HepG2 (cell line): ENCODE results near the gene GPATCH11. TPM values are rescaled to one million over a fixed set of nuclear protein-coding genes. Genes with fewer than 3 reads are reported as not detected.

ENCODE experiments used
- ATAC-seq: fragments of 200-7000 bp; cut with Tn5 transposase; 3 replicates; pipeline ENCODE4 v1.9.1; 2020; ENCODE audit warnings: mild to moderate bottlenecking, moderate library complexity
- BruUV-seq: library from RNA; stranded (reverse); fragments of 400-500 nt; replicated peaks from 2 replicates; lab custom pipeline; 2021; lab: Mats Ljungman, UMichigan
- CTCF ChIA-PET: fragments of 300-600 bp; formaldehyde crosslinking; extraction: SDS; loops from one replicate; lab custom pipeline; 2021; ENCODE audit warnings: low total read pairs, inconsistent platforms, low intra/inter-chr PET ratio; lab: Yijun Ruan, JAX
- POLR2A ChIA-PET: fragments of 350-600 bp; sonication (Branson Sonifier 250); formaldehyde crosslinking; loops from one replicate; lab custom pipeline; 2020; ENCODE audit warnings: antibody characterized with exemption, inconsistent platforms; lab: Yijun Ruan, JAX
- DNase-seq: peaks from one replicate; pipeline ENCODE4 v3.0.0-alpha.2; 2015; ENCODE audit warnings: low spot score
- FAIRE-seq: peaks from 3 replicates; lab custom pipeline; 2011; peaks lifted over from hg19 to GRCh38; lab: Jason Lieb, UNC
- H2AFZ ChIP-seq: one replicate; pipeline ENCODE4 v1.6.1; 2011; ENCODE audit warnings: low read length, inconsistent platforms
- H3K27ac ChIP-seq: fragments of 300-600 bp; 3 replicates; pipeline ENCODE4 v1.8.0; 2011; ENCODE audit warnings: mixed run types, mild to moderate bottlenecking, mixed read lengths, low read length, inconsistent platforms; ENCODE audit not compliant: insufficient read depth; ENCODE audit errors: extremely low read length
- H3K27me3 ChIP-seq, 2 experiments: fragments of 200-600 bp in 1 of 2; 2 replicates in 1 of 2; 3 replicates in 1 of 2; pipeline versions ENCODE4 v1.6.0 to v1.8.0; 2011; ENCODE audit warnings: low read length in 2 of 2, mild to moderate bottlenecking in 2 of 2, moderate library complexity in 2 of 2, inconsistent platforms in 1 of 2; ENCODE audit not compliant: insufficient read depth in 2 of 2, control insufficient read depth in 1 of 2
- H3K36me3 ChIP-seq, 2 experiments: fragments of 200-600 bp in 1 of 2; replicated peaks in 1 of 2; 2 replicates in 1 of 2; 3 replicates in 1 of 2; pipeline versions ENCODE4 v1.5.1 to v1.8.0; 2011; ENCODE audit warnings: low read length in 2 of 2, inconsistent platforms in 1 of 2; ENCODE audit not compliant: insufficient read depth in 2 of 2, control insufficient read depth in 1 of 2
- H3K4me1 ChIP-seq: 2 replicates; pipeline ENCODE4 v1.5.1; 2012; ENCODE audit warnings: low read length, inconsistent platforms; ENCODE audit not compliant: insufficient read depth
- H3K4me2 ChIP-seq: 2 replicates; pipeline ENCODE4 v1.6.0; 2011; ENCODE audit warnings: low read depth, low read length, inconsistent platforms
- H3K4me3 ChIP-seq, 3 experiments: fragments of 200-600 bp in 1 of 3; sonication (generic), shearing (Covaris generic) in 1 of 3; replicated peaks in 1 of 3; 2 replicates each; pipeline ENCODE4 v1.5.1; 2011 to 2016; ENCODE audit warnings: low read length in 3 of 3, inconsistent platforms in 2 of 3, low read depth in 2 of 3, mild to moderate bottlenecking in 2 of 3, control low read depth in 1 of 3, mixed read lengths in 1 of 3; ENCODE audit not compliant: insufficient read depth in 1 of 3
- H3K79me2 ChIP-seq: one replicate; pipeline ENCODE4 v1.6.1; 2011; ENCODE audit warnings: low read length, inconsistent platforms; ENCODE audit not compliant: insufficient read depth
- H3K9ac ChIP-seq: 2 replicates; pipeline ENCODE4 v1.6.0; 2011; ENCODE audit warnings: mild to moderate bottlenecking, low read depth, low read length, inconsistent platforms; ENCODE audit not compliant: insufficient read depth
- H3K9me3 ChIP-seq: 2 replicates; pipeline ENCODE4 v1.5.1; 2012; ENCODE audit warnings: mild to moderate bottlenecking, low read length
- H4K20me1 ChIP-seq: 2 replicates; pipeline ENCODE4 v1.6.0; 2011; ENCODE audit warnings: inconsistent platforms, mild to moderate bottlenecking, low read length, moderate library complexity; ENCODE audit not compliant: insufficient read depth
- AHR ChIP-seq: IDR thresholded peaks from 2 replicates; pipeline ENCODE4 v1.6.1; 2018; ENCODE audit warnings: missing genetic modification reagents, missing compliant biosample characterization
- DDIT3 ChIP-seq: sonication (generic); formaldehyde crosslinking; IDR thresholded peaks from 2 replicates; pipeline ENCODE4 v1.4.0; 2020; ENCODE audit warnings: mild to moderate bottlenecking, missing genetic modification reagents
- LBX2 ChIP-seq: sonication (generic); formaldehyde crosslinking; IDR thresholded peaks from 2 replicates; pipeline ENCODE4 v1.5.0; 2020; ENCODE audit warnings: missing genetic modification reagents, mild to moderate bottlenecking, borderline replicate concordance
- NR0B2 ChIP-seq: sonication (generic); formaldehyde crosslinking; IDR thresholded peaks from 2 replicates; pipeline ENCODE4 v1.4.0; 2020; ENCODE audit warnings: mild to moderate bottlenecking, missing genetic modification reagents
- RBM39 ChIP-seq: fragments of 200-400 bp; formaldehyde crosslinking; IDR thresholded peaks from one replicate; pipeline ENCODE4 v1.6.1; 2018; ENCODE audit warnings: antibody characterized with exemption, mild to moderate bottlenecking, low read depth, low read length; ENCODE audit not compliant: poor library complexity, severe bottlenecking
- RELA ChIP-seq: sonication (generic); formaldehyde crosslinking; IDR thresholded peaks from 2 replicates; pipeline ENCODE4 v1.4.0; 2020; ENCODE audit warnings: missing genetic modification reagents
- SNAPC2 ChIP-seq: sonication (generic); formaldehyde crosslinking; IDR thresholded peaks from 2 replicates; pipeline ENCODE4 v1.8.1; 2022; ENCODE audit warnings: mild to moderate bottlenecking, missing genetic modification reagents
- STAT5B ChIP-seq: sonication (generic); formaldehyde crosslinking; IDR thresholded peaks from 2 replicates; pipeline ENCODE4 v1.4.0; 2020; ENCODE audit warnings: missing genetic modification reagents
- WGBS: methylation state at CpG from one replicate; pipeline ENCODE4 v1.1.6; 2017; ENCODE audit warnings: low lambda C conversion rate; 5-methylcytosine and 5-hydroxymethylcytosine counted together
- in situ Hi-C: cut with HindIII; loops from 2 replicates; pipeline ENCODE4 v1.10.0; 2017; ENCODE audit warnings: low pct_unique_long_range_greater_than_20kb; ENCODE audit not compliant: extremely low pct_ligation_motif_present
- intact Hi-C: fragments of 100-400 bp; cut with micrococcal nuclease; formaldehyde crosslinking; loops from one replicate; pipeline ENCODE4 v1.10.0; 2022; ENCODE audit not compliant: unreplicated experiment
- polyA plus RNA-seq, 8 experiments: library from polyadenylated mRNA; depleted of rRNA in 3 of 8; stranded (reverse) in 7 of 8; unstranded in 1 of 8; fragments of >200 nt; fragmentation: Illumina TruSeq in 4 of 8; extraction: Trizol in 4 of 8; gene quantifications; 2 replicates each; pipeline versions ENCODE4 v1.2.1 to v1.2.3, GENCODE V29; 2011 to 2016; ENCODE audit warnings: low read depth in 4 of 8, missing spikeins in 1 of 8, mixed read lengths in 1 of 8; ENCODE audit not compliant: insufficient read depth in 1 of 8
- total RNA-seq, 5 experiments: library from RNA; depleted of rRNA; stranded (reverse); fragments of >200 nt; fragmentation: Illumina TruSeq; extraction: Trizol; gene quantifications; 2 replicates each; pipeline ENCODE4 v1.2.3, GENCODE V29; 2016; ENCODE audit warnings: low read depth in 1 of 5
- TF ChIP-seq, protein P1 (sequence below): sonication (generic); formaldehyde crosslinking; IDR thresholded peaks from 2 replicates; pipeline ENCODE4 v1.4.0; 2020; ENCODE audit warnings: missing genetic modification reagents, borderline replicate concordance
- TF ChIP-seq, protein P2 (sequence below): sonication (generic); formaldehyde crosslinking; IDR thresholded peaks from 2 replicates; pipeline ENCODE4 v1.8.0; 2022; ENCODE audit warnings: missing genetic modification reagents, mild to moderate bottlenecking, moderate library complexity, borderline replicate concordance

Gene GPATCH11
- total and polyA plus RNA-seq, 2 of the 13 experiments (the other 11 are each of a cell fraction or from before 2014, with no cell fraction given), result 3.8 to 8.7 TPM

DNA sequence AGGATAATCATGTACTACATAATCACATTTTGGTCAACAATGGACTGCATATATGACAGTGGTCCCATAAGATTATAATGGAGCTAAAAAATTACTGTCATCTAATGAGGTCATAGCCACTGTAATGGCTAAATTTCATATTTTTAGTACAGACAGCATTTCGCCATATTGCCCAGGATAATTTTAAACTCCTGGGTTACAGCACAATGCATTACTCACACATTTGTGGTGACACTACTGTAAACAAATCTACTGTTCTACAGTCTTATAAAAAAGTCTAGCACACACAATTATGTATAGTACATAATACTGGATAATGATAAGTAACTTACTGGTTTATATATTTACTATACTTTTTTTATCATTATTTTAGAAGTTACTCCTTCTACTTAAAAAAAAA lies 59.7 kb downstream of the GPATCH11 start:
- ChIA-PET POLR2A (no interaction called here), CTCF (no interaction called here)
- H3K27me3 ChIP-seq, result no peaks in the 10 kb centered on the region
- WGBS, result 100% methylated on average over 1 of the region's 1 CpG
- BruUV-seq, result no TSS peak
- intact Hi-C loops, result no loop called here
- H4K20me1 ChIP-seq, result no peaks in the 10 kb centered on the region
- no peaks in the 10 kb centered on the region for H3K4me1 ChIP-seq
- no peaks in the 10 kb centered on the region for H3K9me3 ChIP-seq
- H2AFZ ChIP-seq, result no peak overlapping the region
- peaks cover 18 to 76% of the 10 kb centered on the region in 2 experiments for H3K36me3 ChIP-seq
- in situ Hi-C loops, result no loop called here
- peaks cover 1% of the 10 kb centered on the region for H3K79me2 ChIP-seq
- TF ChIP-seq, protein P1, sequence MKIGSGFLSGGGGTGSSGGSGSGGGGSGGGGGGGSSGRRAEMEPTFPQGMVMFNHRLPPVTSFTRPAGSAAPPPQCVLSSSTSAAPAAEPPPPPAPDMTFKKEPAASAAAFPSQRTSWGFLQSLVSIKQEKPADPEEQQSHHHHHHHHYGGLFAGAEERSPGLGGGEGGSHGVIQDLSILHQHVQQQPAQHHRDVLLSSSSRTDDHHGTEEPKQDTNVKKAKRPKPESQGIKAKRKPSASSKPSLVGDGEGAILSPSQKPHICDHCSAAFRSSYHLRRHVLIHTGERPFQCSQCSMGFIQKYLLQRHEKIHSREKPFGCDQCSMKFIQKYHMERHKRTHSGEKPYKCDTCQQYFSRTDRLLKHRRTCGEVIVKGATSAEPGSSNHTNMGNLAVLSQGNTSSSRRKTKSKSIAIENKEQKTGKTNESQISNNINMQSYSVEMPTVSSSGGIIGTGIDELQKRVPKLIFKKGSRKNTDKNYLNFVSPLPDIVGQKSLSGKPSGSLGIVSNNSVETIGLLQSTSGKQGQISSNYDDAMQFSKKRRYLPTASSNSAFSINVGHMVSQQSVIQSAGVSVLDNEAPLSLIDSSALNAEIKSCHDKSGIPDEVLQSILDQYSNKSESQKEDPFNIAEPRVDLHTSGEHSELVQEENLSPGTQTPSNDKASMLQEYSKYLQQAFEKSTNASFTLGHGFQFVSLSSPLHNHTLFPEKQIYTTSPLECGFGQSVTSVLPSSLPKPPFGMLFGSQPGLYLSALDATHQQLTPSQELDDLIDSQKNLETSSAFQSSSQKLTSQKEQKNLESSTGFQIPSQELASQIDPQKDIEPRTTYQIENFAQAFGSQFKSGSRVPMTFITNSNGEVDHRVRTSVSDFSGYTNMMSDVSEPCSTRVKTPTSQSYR, result no peak
- TF ChIP-seq, protein P2, sequence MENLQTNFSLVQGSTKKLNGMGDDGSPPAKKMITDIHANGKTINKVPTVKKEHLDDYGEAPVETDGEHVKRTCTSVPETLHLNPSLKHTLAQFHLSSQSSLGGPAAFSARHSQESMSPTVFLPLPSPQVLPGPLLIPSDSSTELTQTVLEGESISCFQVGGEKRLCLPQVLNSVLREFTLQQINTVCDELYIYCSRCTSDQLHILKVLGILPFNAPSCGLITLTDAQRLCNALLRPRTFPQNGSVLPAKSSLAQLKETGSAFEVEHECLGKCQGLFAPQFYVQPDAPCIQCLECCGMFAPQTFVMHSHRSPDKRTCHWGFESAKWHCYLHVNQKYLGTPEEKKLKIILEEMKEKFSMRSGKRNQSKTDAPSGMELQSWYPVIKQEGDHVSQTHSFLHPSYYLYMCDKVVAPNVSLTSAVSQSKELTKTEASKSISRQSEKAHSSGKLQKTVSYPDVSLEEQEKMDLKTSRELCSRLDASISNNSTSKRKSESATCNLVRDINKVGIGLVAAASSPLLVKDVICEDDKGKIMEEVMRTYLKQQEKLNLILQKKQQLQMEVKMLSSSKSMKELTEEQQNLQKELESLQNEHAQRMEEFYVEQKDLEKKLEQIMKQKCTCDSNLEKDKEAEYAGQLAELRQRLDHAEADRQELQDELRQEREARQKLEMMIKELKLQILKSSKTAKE (CRISPR knock-in tag), result no peak
- TF ChIP-seq RBM39 (no peak), NR0B2 (CRISPR knock-in tag) (no peak), DDIT3 (CRISPR knock-in tag) (no peak), LBX2 (no peak), AHR (CRISPR knock-in tag) (no peak), RELA (no peak), SNAPC2 (no peak), STAT5B (CRISPR knock-in tag) (no peak)
- no peak overlapping the region for H3K9ac ChIP-seq
- DNase-seq (no peak), FAIRE-seq (no peak), ATAC-seq (no peak)
- H3K4me3 ChIP-seq, result no peak overlapping the region
- no peak overlapping the region for H3K4me2 ChIP-seq
- H3K27ac ChIP-seq, result no peak overlapping the region
